GM13976 (cell line): ENCODE data around the gene SLC2A11.

Experiments used
- DNase-seq: peaks from one replicate; pipeline ENCODE4 v3.0.0; 2012; ENCODE audit warnings: low spot score
- in situ Hi-C: fragments of 300-500 bp; cut with MboI; formaldehyde crosslinking; loops from one replicate; pipeline ENCODE4 v1.12.0; 2022; ENCODE audit warnings: low sequenced_read_pairs, mixed read lengths, inconsistent platforms; ENCODE audit not compliant: unreplicated experiment
- TF ChIP-seq, protein P1 (sequence below): IDR thresholded peaks from 2 replicates; pipeline ENCODE4 v1.5.1; 2012; ENCODE audit warnings: borderline replicate concordance, mild to moderate bottlenecking; ENCODE audit not compliant: insufficient read depth; ENCODE audit errors: extremely low read depth, missing control alignments, control extremely low read depth

Gene SLC2A11

GRCh38 chr22:23909296-23909898 lies 51.7 kb downstream of the SLC2A11 start:
- TF ChIP-seq, protein P1, sequence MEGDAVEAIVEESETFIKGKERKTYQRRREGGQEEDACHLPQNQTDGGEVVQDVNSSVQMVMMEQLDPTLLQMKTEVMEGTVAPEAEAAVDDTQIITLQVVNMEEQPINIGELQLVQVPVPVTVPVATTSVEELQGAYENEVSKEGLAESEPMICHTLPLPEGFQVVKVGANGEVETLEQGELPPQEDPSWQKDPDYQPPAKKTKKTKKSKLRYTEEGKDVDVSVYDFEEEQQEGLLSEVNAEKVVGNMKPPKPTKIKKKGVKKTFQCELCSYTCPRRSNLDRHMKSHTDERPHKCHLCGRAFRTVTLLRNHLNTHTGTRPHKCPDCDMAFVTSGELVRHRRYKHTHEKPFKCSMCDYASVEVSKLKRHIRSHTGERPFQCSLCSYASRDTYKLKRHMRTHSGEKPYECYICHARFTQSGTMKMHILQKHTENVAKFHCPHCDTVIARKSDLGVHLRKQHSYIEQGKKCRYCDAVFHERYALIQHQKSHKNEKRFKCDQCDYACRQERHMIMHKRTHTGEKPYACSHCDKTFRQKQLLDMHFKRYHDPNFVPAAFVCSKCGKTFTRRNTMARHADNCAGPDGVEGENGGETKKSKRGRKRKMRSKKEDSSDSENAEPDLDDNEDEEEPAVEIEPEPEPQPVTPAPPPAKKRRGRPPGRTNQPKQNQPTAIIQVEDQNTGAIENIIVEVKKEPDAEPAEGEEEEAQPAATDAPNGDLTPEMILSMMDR = no peak

DNA sequence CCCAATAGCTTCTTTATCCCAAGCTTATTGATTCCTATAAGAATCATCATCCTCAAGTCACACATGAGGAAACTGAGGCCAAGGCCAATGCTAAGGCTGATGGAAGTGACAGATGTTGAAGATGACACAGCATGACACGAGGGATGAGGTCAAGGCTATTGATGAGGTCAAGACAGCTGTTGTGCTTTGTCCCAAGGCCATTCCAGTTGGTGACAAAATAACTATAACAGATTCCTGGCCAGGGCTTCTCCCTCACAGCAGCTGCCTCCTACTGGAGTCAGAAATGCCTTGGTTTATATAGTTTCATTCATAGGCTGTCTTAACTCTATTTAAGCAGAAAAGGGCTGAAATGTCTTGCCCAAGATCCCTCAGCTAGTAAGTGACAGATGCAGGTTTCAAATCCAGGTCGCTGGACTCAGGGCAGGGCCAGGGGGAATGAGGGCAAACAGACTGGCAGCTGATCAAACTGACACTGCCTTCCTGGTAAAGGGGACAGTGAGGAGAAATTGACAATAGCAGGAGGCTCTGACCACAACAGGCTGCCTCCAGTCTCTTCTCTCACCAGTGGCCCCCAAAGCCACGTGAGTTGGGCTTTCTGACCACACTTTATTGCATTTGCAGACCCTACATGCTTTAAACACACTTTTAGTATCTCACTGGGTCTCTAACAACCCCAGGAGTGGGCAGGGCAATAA lies 53.0 kb downstream of the SLC2A11 start:
- TF ChIP-seq, protein P1 = no peak
- no peak for DNase-seq
- in situ Hi-C loops = no loop called here

More at GRCh38 chr22:23909296-23909898, 51.7 kb downstream of the SLC2A11 start:
- DNase-seq = no peak
- in situ Hi-C loops = no loop called here

DNA sequence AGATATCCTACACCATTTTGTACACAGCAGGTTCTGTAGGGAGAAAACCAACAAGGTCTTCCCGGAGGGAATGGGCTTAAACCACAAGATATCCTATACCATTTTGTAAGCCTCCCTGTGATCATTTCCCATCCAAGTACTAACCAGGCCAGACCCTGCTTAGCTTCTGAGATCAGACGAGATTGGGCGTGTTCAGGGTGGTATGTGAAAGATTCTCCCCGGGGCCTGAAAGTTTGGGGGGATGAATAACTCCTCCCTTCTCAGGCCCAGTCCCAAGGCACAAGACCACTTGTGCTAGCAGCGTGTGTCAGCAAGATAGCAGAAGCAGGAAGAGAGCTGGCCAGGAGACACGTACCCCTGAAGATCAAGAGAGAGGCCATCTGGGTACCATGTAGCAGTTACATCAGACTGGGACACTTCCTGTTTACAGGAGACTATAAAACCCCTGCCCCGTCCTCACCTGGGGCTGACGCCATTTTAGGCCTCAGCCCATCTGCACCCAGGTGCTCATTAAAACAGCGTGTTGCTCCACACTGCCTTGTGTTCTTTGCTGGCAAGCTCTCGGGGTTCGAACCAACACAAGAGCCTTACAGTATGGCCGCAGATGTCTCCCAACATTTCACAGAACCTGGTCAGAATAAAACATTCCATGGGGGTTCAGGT lies 53.8 kb downstream of the SLC2A11 start:
- TF ChIP-seq, protein P1 = no peak
- no peak for DNase-seq
- in situ Hi-C loops = no loop called here

DNA sequence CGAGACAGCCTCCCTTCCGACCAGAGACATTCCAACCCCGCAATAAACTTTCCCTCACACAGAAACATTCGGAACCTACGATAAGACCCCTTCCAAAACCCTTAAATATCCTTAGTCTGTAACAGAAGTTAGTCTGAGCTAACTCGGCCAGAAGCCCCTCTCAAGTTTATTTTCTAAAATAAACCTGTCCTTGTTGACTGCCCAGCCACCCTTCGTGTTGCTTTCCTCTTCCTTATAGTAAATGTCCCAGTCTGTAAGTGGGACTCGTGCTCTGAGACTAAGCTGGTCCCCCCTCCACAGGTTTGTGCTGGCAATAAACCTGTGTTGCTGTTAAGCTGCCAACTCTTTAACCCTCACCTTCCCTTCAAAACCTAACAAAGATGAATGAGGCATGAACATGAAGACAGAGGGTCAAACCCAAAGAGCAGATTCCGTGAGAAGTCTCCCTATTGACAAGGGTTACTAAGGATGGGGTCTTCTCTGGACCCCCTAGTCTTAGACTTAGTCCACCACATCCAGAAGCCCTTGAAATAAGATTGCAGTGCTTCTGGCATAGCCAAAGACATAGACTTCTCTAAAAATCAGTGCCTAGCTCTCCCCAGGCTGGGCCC lies 54.7 kb downstream of the SLC2A11 start:
- in situ Hi-C loops = no loop called here
- TF ChIP-seq, protein P1 = no peak
- DNase-seq = no peak

DNA sequence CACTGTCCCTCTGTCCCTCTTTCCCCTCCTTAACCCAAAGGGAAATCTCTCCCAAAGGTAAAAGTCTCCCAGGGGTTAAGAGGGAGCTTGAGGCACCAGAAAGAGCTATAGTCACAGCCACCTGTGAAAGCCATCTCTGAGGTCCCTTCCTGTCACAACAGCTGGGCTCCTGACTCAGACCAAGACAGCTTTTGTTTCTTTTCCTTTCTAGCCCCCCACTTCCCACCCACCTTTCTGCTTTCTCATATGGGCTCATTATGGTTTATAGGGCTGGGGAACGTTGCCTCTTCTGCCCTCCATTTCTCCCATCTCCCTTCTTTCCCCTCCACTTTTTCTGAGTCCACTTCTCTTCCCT lies 55.6 kb downstream of the SLC2A11 start:
- peak; percentile 62 for DNase-seq

More for the DNA sequence above, 55.6 kb downstream of the SLC2A11 start:
- in situ Hi-C loops = no loop called here
- TF ChIP-seq, protein P1 = no peak
